Stomach smooth muscle (tissue), 2 donors: ENCODE data around the gene VGLL3.

Experiments
- H3K27ac ChIP-seq: one replicate; pipeline ENCODE4 v1.7.0; 2013; ENCODE audit warnings: mild to moderate bottlenecking, low read length, inconsistent platforms
- H3K27me3 ChIP-seq, 2 donors: one replicate each; pipeline ENCODE4 v1.7.0; 2013; ENCODE audit warnings: low read length in 2 of 2; ENCODE audit not compliant: insufficient read depth in 2 of 2, control insufficient read depth in 1 of 2
- H3K36me3 ChIP-seq, 2 donors: one replicate each; pipeline ENCODE4 v1.7.0; 2013; ENCODE audit warnings: low read length in 2 of 2; ENCODE audit not compliant: control insufficient read depth in 2 of 2, insufficient read depth in 2 of 2
- H3K4me1 ChIP-seq: one replicate; pipeline ENCODE4 v1.7.0; 2013; ENCODE audit warnings: low read length; ENCODE audit not compliant: control insufficient read depth, insufficient read depth
- H3K4me3 ChIP-seq, 2 donors: one replicate each; pipeline ENCODE4 v1.7.0; 2013; ENCODE audit warnings: low read length in 2 of 2
- H3K9ac ChIP-seq, 2 donors: one replicate each; pipeline ENCODE4 v1.7.0; 2013; ENCODE audit warnings: low read length in 2 of 2, mild to moderate bottlenecking in 1 of 2
- H3K9me3 ChIP-seq, 2 donors: one replicate each; pipeline ENCODE4 v1.7.0; 2013; ENCODE audit warnings: low read length in 2 of 2; ENCODE audit not compliant: control insufficient read depth in 2 of 2
- donor health status: healthy.
- donor health status: Pancreatic carcinoma.

The VGLL3 gene

DNA sequence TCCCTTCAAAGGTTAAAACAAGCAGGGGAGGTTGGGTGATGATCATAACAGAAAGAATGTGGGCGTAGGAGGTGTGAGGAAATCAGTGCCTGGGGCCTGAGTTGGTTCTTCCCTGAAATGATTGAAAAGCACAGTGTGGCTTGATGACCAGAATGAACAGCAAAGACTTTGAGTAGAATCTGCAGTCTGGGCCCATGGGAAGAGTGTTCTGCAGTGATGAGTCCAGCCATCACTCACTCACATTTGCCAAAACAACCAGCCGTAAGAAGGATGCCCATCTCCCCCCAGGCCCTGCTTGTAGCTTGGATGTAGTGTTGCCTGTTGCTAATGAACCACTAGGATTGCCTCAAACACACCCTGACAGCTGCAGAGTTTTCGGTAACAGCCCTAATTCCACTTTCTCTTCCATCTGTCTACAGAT, 67.9 kb downstream of the VGLL3 start:
- Histone ChIP-seq H3K36me3 (no peaks in the 10 kb centered on the region), H3K9me3 (no peaks in the 10 kb centered on the region), H3K9ac (no peak overlapping the region), H3K27ac (no peak overlapping the region), H3K27me3 (no peaks in the 10 kb centered on the region), H3K4me1 (no peaks in the 10 kb centered on the region), H3K4me3 (no peak overlapping the region)

DNA sequence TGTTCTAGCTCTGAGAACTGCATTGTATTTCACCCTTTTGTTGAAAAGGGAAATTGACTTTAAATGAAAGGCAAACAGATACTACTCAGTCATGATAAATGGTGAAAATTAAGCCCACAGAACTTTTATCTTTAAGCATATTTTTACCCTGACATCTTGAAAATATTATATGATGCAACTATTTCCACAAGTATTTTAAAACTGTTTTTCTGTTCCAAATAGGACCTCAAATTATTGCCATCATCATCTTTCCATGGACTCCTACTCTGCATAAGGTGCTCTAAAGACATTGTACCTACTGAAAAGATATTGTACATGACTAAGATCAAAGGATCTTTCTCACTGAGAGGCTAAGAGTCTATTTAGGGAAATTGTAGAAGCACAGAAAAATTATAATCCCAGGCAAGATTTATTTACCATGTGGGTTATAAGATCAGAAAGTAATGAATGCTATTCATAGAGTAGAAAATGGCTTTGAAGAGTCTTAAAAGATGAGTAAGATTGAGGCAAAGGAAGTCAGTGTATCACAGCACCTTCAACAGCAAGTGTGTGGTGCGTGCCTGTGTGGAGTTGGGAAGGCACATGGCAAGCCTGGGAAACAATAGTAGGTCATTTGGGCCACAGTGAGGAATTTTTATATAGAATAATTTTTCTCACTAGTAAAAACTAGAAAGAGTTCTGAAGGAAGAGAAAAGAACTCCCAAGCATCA, 68.8 kb downstream of the VGLL3 start:
- H3K27ac ChIP-seq, result no peak overlapping the region

GRCh38 chr3:86914670-86915069, 76.3 kb downstream of the VGLL3 start:
- no peaks in the 10 kb centered on the region for H3K9me3 ChIP-seq
- no peaks in the 10 kb centered on the region for H3K27me3 ChIP-seq
- no peak overlapping the region for H3K27ac ChIP-seq
- H3K9ac ChIP-seq, result no peak overlapping the region
- H3K36me3 ChIP-seq, result no peaks in the 10 kb centered on the region
- no peak overlapping the region for H3K4me3 ChIP-seq
- H3K4me1 ChIP-seq, result no peaks in the 10 kb centered on the region

More for the DNA sequence above, 68.8 kb downstream of the VGLL3 start:
- no peaks in the 10 kb centered on the region for H3K27me3 ChIP-seq
- no peaks in the 10 kb centered on the region for H3K36me3 ChIP-seq
- H3K9ac ChIP-seq, result no peak overlapping the region
- H3K4me1 ChIP-seq, result no peaks in the 10 kb centered on the region
- no peaks in the 10 kb centered on the region for H3K9me3 ChIP-seq
- no peak overlapping the region for H3K4me3 ChIP-seq

- Histone ChIP-seq H3K4me3 (no peak overlapping the region), H3K9me3 (no peaks in the 10 kb centered on the region), H3K27me3 (no peaks in the 10 kb centered on the region), H3K27ac (no peak overlapping the region), H3K4me1 (no peaks in the 10 kb centered on the region), H3K36me3 (no peaks in the 10 kb centered on the region), H3K9ac (no peak overlapping the region)
Observed at GRCh38 chr3:86913160-86913559, 77.8 kb downstream of the VGLL3 start.

DNA sequence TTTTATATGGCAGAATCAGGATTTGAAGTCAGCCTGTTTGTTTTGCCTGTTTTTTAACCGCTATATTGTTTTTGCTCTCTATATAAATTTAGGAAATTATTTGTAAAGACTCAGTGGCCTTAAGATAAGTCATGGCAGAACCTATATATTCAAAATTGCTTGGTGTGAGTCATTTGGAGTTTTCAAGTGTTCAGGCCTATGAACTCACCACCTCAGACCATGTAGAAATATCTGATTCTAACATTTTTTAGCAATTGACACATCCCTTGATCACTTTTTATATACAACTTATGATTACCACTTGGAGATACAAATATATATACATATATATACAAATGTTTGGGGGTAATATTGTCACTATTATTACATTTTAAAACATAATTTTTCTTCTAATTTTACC, 95.7 kb downstream of the VGLL3 start:
- Histone ChIP-seq H3K27ac (no peak overlapping the region), H3K4me3 (no peak overlapping the region), H3K9me3 (no peaks in the 10 kb centered on the region), H3K36me3 (no peaks in the 10 kb centered on the region), H3K9ac (no peak overlapping the region), H3K4me1 (no peaks in the 10 kb centered on the region), H3K27me3 (no peaks in the 10 kb centered on the region)

DNA sequence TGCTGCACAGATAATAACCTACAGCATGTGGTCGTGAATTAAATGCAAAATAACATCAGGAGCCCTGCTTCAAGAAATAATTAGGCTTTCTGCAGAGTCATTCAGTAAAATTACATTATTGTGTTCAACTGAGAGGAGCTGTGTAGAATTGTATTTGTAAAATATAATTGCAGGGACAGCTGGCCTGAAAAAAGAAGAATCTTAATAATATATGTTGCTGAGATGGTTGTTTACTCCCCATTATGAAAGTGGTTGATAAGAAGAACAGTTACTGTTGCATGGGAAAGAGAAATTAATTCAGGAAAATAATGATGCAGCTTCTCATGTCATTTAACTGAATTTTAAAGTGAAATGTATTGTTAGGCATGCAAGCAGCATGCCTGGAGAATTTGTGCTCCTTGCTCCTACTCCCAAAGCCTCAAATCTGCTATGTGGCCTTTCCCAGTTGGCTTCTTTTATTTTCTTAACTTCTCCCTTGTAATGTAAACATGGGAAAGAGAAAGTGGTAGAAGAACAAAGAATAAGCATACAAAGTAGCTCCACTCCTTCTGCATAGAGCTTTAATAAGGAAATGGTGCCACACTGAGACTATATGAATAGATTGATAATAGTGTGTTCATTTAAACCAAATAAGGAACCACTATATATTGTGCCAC, 100.1 kb downstream of the VGLL3 start:
- Histone ChIP-seq H3K27ac (no peak overlapping the region), H3K27me3 (no peaks in the 10 kb centered on the region), H3K9me3 (no peaks in the 10 kb centered on the region), H3K9ac (no peak overlapping the region), H3K4me1 (no peaks in the 10 kb centered on the region), H3K4me3 (no peak overlapping the region), H3K36me3 (no peaks in the 10 kb centered on the region)
